ENCODE data around the gene FGF7. TPM values are rescaled to one million over a fixed set of nuclear protein-coding genes. Genes with fewer than 3 reads are reported as not detected.

FGF7 gene
- total and polyA plus RNA-seq, 2 of the 8 experiments (the other 6 are each of a cell fraction or from before 2014, with no cell fraction given) = not detected

GRCh38 chr15:49467746-49468480, 44.9 kb downstream of the FGF7 start:
- no peaks in the 10 kb centered on the region for H3K4me1 ChIP-seq (replicated peaks in 1 of 4; ENCODE audit: control insufficient read depth in 3 of 4, insufficient read depth in 4 of 4, low read length in 3 of 4)
- H2BK5ac ChIP-seq (ENCODE audit: low read depth, low read length) = no peak overlapping the region
- H4K5ac ChIP-seq (ENCODE audit: insufficient read length, low read depth, low read length) = no peak overlapping the region
- H3K27me3 ChIP-seq (replicated peaks in 1 of 4; ENCODE audit: control insufficient read depth in 3 of 4, extremely low read depth in 1 of 4, insufficient read depth in 3 of 4, low read length in 3 of 4) = no peaks in the 10 kb centered on the region
- no peak overlapping the region for H3K18ac ChIP-seq (ENCODE audit: extremely low read depth, low read length)
- H3K23ac ChIP-seq (ENCODE audit: insufficient read length) = no peak overlapping the region
- H2BK12ac ChIP-seq (ENCODE audit: low read depth, low read length) = no peak overlapping the region
- H4K20me1 ChIP-seq (replicated peaks in 1 of 2; ENCODE audit: control insufficient read depth in 1 of 2, insufficient read depth in 2 of 2, low read length in 2 of 2) = no peaks in the 10 kb centered on the region
- H3K36me3 ChIP-seq (ENCODE audit: control insufficient read depth in 2 of 4, insufficient read depth in 4 of 4, low read length in 3 of 4) = no peaks in the 10 kb centered on the region
- H3K9me3 ChIP-seq (ENCODE audit: insufficient read depth in 2 of 2, low read depth in 1 of 2, low read length in 1 of 2) = no peaks in the 10 kb centered on the region
- WGBS, 2 experiments (ENCODE audit: extremely low coverage in 1 of 2, insufficient coverage in 1 of 2, insufficient read length in 1 of 2, insufficient replicate concordance in 2 of 2, low coverage in 1 of 2, low lambda C conversion rate in 2 of 2, missing lambda C conversion rate in 1 of 2) = 90% methylated on average over 3 of the region's 3 CpGs; no CpG with 5 or more reads in 1 of the 2 experiments
- FAIRE-seq (no peak), DNase-seq (ENCODE audit: low read depth in 1 of 2, low spot score in 2 of 2) (no peak)
- H3K4ac ChIP-seq (replicated peaks; ENCODE audit: insufficient read length, low read depth, low read length) = no peak overlapping the region
- no peaks in the 10 kb centered on the region for H3K79me2 ChIP-seq (ENCODE audit: control insufficient read depth in 1 of 2, insufficient read depth in 2 of 2, low read length in 2 of 2)
- H2BK20ac ChIP-seq (ENCODE audit: low read length) = no peak overlapping the region
- no peak overlapping the region for H4K91ac ChIP-seq (replicated peaks; ENCODE audit: insufficient read length, low read length)
- H2BK15ac ChIP-seq (ENCODE audit: low read length) = no peak overlapping the region
- H3K9ac ChIP-seq (replicated peaks in 1 of 4; ENCODE audit: extremely low read depth in 1 of 4, low read depth in 3 of 4, low read length in 3 of 4) = no peak overlapping the region
- H2AK5ac ChIP-seq (ENCODE audit: low read depth, low read length) = no peak overlapping the region
- H3K4me3 ChIP-seq (ENCODE audit: extremely low read depth in 1 of 4, insufficient read depth in 2 of 4, low read depth in 3 of 4, low read length in 4 of 4) = no peak overlapping the region
- no peak overlapping the region for H3K56ac ChIP-seq (replicated peaks; ENCODE audit: insufficient read length, low read depth, low read length)
- no peak overlapping the region for H3K4me2 ChIP-seq (ENCODE audit: insufficient read depth in 1 of 2, low read depth in 2 of 2, low read length in 2 of 2)
- no peak overlapping the region for H3K14ac ChIP-seq (ENCODE audit: insufficient read length)
- H2AFZ ChIP-seq (ENCODE audit: low read length) = no peak overlapping the region
- no peaks in the 10 kb centered on the region for H3K23me2 ChIP-seq (ENCODE audit: low read depth, low read length)
- no peaks in the 10 kb centered on the region for H3K79me1 ChIP-seq (ENCODE audit: low read depth, low read length)
- no peak overlapping the region for H2BK120ac ChIP-seq (replicated peaks; ENCODE audit: low read depth, low read length)
- CTCF ChIA-PET (ENCODE audit: partially characterized antibody) = interaction anchor here (0.6 kb wide), 1 partner anchor 46 kb away, joined by 3 read pairs; no protein-coding TSS in a partner anchor
- H3K27ac ChIP-seq (ENCODE audit: low read depth, low read length) = no peak overlapping the region
- no peak overlapping the region for H4K8ac ChIP-seq (ENCODE audit: extremely low read depth, insufficient read depth, low read length)
- POLR2A ChIA-PET (ENCODE audit: partially characterized antibody) = no interaction called here
- TF ChIP-seq RXRA (IDR thresholded peaks at IDR 0.05; ENCODE audit: insufficient read depth, low read depth, low read length) (no peak), CBX8 (IDR thresholded peaks at IDR 0.05; ENCODE audit: borderline replicate concordance, low read depth, low read length) (no peak), MAFK (IDR thresholded peaks at IDR 0.05; ENCODE audit: low read depth, low read length) (no peak), CHD2 (IDR thresholded peaks at IDR 0.05; ENCODE audit: low read length) (no peak), POLR2AphosphoS5 (IDR thresholded peaks at IDR 0.05; ENCODE audit: low read depth, low read length) (no peak), CTBP2 (IDR thresholded peaks at IDR 0.05; ENCODE audit: borderline replicate concordance, insufficient read depth, insufficient read length, low read length) (no peak), HDAC2 (IDR thresholded peaks at IDR 0.05; ENCODE audit: borderline replicate concordance in 1 of 2, low read depth in 2 of 2, low read length in 2 of 2) (no peak), RFX5 (IDR thresholded peaks at IDR 0.05; ENCODE audit: borderline replicate concordance, low read depth, low read length) (no peak), SIN3A (conservative IDR thresholded peaks at IDR 0.05 in 1 of 2, IDR thresholded peaks at IDR 0.05 in 1 of 2; ENCODE audit: low read depth in 1 of 2, low read length in 2 of 2) (no peak), EGR1 (IDR thresholded peaks at IDR 0.05; ENCODE audit: borderline replicate concordance, low read depth, low read length) (no peak), RNF2 (IDR thresholded peaks at IDR 0.05; ENCODE audit: borderline replicate concordance, low read depth, low read length, missing control alignments, poor library complexity, severe bottlenecking) (no peak), RBBP5 (IDR thresholded peaks at IDR 0.05; ENCODE audit: borderline replicate concordance, low read depth, low read length) (no peak)

Measured in H1 (cell line).